M059J (cell line): Measurements from ENCODE around the gene DCHS2. TPM values are rescaled to one million over a fixed set of nuclear protein-coding genes. Genes with fewer than 3 reads are reported as not detected.
"Not testable (repeated sequence)": the region's sequence is repeated elsewhere in the genome, so short reads cannot be mapped to it uniquely, and the experiment has no call there.

Experiments
- DNase-seq: peaks from one replicate; pipeline ENCODE4 v3.0.0-alpha.2; 2012; ENCODE audit warnings: low read depth
- total RNA-seq: library from RNA; depleted of rRNA; stranded (reverse); fragments of >200 nt; shearing (Covaris generic); gene quantifications from 2 replicates; pipeline ENCODE4 v1.2.3, GENCODE V29; 2014

Gene DCHS2
- total RNA-seq, 1 experiment from 2014 or later = under 0.01 TPM

DNA sequence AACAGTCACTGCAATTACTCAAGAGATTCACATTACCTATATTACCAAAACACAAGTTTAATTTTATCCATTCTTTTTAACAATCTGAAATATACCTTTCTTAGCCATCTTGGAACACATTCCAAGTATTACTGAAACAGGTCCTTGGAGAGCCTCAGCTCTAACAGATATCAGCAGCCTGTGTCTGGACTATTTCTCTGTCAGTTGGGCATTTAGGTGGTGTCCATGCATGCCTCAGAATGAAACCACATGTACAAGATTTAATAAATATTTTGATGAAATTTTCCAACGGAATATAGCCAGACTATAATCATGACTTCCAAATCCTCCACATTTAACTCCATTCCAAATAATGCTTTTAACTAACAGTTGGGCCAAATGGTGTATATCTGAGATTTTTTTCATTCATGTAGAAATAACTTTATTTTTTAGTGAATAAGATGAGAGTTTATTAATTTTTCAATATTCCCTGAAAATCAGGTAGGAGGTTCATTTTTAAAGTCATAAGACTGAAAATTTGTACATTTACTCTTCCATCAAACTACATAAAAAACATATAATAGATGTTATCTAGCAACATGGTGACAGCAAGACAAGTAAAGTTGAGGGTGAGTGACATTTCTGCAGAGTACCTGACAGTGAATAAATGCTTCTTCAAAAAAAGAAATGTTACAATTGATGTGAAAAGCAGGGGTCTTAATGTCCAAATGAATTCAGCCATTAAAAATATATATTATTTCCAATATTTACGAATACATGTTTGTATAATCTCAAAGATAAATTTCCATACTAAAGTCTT is 174.2 kb downstream of the DCHS2 start:
- no peak for DNase-seq

GRCh38 chr4:154315741-154316140 is 175.9 kb downstream of the DCHS2 start:
- no peak for DNase-seq

- DNase-seq = peak; percentile 69
Observed at GRCh38 chr4:154314248-154314647, 177.4 kb downstream of the DCHS2 start.

DNA sequence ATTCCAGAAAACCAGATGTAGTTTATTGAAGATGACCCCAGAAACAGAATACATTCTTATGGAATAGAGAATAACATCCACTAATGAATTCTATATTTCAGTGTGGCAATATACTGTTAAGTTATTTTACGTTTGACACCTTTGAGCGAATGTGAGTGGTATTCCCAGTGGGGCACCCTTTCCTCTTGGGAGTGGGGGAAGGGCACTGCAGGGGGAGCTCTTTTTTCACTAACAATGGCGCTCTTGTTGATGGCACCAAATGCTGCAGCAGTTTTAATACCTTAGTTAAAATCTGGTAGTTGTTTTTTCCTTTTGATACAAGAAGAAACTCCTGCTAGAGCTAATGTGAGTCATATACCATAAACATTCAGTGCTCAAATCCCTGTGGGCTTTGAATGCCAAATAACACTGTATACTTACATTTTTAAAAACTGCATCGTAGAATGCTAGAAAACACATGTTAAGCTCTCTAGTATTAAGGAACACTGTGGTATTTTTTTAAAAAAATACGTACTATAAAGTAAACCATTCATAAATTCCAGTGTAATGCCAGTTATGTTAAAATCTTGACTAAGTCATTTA is 178.5 kb downstream of the DCHS2 start:
- peak; percentile 16 for DNase-seq

DNA sequence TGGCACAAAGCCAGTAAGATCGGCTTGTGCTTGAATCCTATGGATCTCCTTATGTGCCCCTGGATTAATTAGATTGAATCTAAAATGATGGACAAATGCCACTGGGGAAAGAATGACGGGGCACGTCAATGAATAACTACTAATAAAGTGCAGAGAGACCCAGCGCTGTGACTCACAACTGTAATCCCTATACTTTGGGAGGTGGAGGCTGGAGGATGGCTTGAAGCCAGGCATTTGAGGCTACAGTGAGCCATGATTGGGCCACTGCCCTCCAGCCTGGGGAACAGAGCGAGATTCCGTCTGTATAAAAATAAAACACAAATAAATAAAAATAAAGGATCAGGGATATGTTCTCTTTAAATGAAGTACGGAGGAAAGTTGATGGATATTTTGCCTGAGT is 179.4 kb downstream of the DCHS2 start:
- DNase-seq = peak; percentile 27

GRCh38 chr4:154310578-154310977 is 181.0 kb downstream of the DCHS2 start:
- no peak for DNase-seq

DNA sequence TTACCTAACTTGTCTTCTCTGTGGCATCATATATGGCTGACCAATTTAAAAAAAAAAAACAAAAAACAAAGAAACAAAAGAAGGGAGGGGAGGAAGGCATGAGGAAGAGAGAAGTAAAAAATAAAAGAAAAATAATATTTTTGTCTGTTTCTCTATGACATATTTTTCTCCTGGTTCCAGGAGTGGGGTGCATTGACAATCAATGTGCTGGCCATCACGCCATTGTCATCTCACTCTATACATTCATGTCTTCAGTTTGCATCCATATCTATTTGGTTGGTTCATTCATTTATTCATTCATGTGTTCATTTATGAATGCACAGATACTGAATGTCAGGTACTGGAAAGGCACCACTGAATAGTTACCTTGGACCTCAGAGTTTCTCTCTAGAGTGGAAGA is 183.4 kb downstream of the DCHS2 start:
- DNase-seq = no peak

GRCh38 chr4:154307451-154307850 is 184.1 kb downstream of the DCHS2 start:
- DNase-seq = no peak

DNA sequence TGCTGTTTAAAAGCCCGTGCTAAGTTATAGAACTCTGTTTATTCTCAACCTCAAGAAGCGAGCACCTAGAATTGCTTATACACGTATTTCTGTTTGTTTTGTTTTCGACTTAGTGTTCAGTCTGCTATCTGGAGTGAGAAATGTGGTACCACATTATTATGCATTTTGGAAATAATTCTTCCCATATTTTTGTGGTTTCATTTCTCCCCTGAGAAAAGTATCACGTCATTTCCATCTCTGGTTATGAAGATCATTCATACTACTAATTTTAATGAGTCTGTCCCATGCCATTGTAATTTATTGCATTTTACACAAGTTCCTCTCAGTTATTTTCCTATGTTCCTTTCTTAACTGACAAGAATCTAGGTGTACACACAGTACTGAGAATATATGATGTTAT is 186.0 kb downstream of the DCHS2 start:
- no peak for DNase-seq

DNA sequence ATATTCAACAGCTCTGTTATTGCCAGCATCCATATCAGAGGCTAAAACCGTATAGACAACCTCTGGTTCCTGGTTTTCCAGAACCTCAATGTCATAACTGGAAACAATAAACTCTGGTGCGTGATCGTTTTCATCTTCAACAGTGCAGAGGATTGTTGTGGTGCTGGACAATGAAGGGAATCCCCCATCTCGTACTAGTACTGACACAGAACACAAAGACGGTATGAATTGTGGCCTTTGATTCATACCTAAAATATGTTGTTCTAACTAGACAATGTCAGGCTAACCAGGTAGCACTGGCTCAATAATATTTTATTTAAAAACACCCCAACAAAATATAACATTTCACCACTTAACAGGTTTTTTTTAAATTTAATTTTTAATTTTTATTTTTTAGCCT is 186.9 kb downstream of the DCHS2 start:
- DNase-seq = no peak

DNA sequence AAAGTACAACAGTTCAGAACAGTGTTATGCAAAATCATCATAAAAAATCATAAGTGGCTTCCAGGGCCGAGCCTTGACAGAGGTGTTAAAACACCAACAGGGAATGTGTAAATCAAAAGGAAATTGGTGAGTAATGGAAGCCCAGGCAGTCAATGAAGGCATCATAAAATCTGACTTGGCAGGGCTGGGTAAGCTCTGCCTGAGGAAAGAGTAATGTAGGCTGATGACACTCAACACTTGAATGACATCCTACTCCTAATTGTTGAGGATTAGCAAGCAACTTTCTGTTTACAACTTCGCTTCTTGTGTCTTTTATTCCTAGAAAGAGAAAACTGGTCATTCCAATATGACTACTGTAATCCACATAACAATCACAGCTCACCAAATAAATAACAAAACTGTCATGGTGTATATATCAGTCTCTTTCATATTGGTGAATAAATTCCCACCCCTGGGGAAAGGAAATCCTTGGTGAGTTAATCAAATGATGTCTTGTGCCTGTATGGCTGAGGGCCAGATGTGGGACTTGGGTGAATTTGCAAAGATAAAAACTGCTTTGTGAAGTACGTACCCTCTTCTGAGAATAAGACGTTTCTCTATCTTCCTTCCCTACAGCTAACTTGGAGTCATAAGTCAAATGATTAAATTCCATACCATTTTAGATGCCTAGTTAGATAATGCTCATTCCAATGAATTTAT is 196.8 kb downstream of the DCHS2 start:
- no peak for DNase-seq

GRCh38 chr4:154293427-154293826 is 198.2 kb downstream of the DCHS2 start:
- no peak for DNase-seq

DNA sequence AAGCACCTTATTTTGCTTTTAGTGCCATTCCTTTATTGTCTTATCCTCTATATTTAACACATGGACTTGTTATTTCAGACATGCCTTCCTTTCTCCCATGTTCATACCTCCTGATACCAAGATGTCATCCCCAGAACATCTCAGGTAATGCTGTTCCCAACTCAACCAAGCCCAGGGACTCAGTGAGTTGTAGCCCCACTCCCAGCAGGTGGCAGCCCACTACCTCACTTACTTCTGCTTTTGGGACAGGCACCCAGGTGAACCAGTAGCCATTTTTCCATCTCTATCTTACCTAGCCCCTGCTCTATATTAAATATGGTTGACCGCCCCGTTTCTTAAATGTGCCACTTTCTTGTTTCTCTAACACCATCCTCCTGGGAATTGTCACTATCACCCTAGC is 199.0 kb downstream of the DCHS2 start:
- DNase-seq = no peak

- no peak for DNase-seq
Observed at GRCh38 chr4:154277172-154277571, 214.4 kb downstream of the DCHS2 start.

DNA sequence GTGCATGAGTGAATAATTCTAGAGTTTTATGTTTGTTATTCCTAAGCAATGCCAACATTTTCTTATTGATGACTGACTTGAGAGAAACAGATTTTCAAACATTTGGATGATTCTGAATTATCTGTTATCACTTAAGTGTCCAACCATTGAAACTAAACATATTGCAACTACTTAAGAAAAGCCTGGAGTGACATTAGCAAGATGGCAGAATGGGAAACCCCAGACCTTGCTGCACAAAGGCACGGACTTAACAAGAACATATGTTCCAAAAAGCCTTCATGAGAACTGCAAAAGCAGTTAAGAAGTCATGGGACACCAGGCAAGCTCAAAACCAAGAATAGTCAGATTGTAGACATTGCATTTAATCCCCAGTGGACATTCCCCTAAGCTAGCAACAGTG is 215.1 kb downstream of the DCHS2 start:
- DNase-seq = no peak

DNA sequence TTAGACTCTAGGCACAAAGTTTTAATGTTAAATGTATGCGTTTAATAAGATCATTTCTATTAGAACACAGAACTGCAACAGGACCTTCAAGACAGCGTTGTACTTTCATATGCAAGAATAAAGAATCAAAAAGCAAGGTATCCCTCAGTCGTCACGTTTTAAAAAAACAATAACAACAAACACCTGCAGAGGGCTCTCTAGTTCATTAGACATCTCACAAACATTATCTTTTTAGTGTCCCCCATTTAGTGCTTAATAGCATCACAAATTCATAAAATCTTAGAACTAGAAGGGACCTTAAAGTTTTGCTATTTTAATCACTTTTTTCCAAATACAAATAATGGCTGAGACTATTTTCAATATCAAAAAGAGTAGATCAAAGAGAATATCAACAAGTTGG is 236.6 kb downstream of the DCHS2 start:
- DNase-seq = no peak

GRCh38 chr4:154234576-154234975 is 257.0 kb downstream of the DCHS2 start:
- no peak for DNase-seq

DNA sequence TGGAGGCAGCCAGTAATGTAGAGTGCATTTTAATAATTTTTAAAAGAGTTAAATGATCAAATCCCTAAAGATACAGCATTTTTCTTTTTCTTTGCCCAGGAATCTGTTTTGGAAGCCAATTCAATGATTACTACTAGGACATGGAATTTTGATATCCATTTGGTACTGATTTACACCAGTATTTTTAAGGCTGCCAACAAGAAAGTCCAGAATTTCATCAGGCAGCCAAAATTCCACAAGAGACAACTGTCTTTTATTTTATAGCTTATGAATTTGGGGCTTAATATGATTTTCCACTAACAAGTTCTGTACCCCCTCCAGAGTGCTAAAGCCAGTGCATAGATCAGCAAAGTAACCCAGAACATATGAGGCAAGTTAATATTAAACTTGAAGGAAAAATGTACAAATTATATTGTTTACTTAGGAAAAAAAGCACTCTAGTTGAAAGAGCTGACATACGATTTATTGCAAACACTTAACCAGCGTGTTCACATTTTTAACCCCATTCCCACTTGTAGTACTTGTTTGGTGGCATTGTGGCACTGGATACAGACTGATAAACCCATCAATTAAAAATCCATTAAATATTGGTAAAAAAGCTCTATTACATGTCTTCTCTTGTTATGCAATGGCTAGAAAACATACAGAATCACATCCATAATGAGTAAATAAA is 259.7 kb downstream of the DCHS2 start:
- DNase-seq = no peak

DNA sequence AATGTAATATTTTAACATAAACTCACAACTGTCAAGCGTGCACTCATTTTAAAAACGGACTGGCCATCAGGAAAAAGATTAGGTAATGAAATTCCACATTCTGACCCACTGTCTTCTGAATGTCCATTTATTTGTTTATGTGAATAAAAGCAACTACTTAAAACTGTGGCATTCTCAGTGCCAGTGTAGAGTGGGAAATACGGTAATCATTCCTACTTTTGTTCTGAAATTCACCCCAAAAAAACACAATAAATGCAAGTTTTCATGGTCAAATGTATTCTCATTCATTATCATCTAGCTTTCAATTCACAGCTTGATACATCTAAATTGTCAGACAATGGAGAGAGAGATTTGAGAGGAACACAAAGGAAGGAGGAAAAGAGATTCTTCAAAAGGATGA is 260.9 kb downstream of the DCHS2 start:
- DNase-seq = no peak

DNA sequence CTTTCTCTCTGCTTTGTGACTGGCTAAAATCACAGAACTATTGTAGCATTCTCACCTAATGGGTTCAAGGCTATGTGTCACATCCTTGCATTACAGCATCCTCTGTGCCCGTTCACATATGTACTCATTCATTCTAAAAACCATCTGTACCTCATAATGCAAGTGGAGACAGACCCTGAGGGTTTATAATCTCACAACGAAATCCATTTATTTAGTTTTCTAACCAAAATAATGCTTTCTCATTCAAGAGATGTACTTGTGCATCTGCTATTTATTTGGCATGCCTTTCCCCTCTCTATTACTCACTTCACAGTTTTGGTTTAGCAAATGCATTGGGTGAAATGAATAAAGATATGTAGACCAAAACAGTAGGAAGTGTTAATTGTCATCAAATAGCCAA is 261.5 kb downstream of the DCHS2 start:
- DNase-seq = no peak

GRCh38 chr4:154222875-154223274 is 268.7 kb downstream of the DCHS2 start:
- no peak for DNase-seq

DNA sequence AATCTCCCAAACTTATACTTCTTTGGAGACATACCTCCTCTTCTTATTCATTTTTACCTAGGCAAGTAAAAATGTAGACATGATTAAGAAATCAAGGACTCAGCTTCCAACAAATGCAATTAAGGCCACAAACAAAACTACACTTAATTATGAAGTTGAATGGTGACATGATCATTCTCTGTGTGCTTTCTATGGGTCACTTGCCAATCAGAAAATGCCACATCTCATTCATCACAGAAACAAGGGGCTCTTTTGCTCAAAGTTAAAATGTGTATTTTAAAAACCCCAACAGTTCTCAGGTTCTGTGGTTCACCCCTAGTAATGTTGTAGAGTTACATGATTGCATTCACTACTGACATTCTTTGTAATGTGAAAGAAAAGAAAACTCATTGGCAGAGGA is 273.5 kb downstream of the DCHS2 start:
- DNase-seq = no peak

- not testable (repeated sequence) for DNase-seq
Observed at GRCh38 chr4:154217384-154217783, 274.2 kb downstream of the DCHS2 start.
